GM12874 (cell line): ENCODE measurements around the gene FLAD1.

Source experiments
- TF ChIP-seq, protein P1 (sequence below): IDR thresholded peaks from 2 replicates; pipeline ENCODE4 v1.5.1; 2011; ENCODE audit warnings: low read depth, mild to moderate bottlenecking, control low read depth, low read length, moderate library complexity; ENCODE audit not compliant: insufficient read depth

The FLAD1 gene

DNA sequence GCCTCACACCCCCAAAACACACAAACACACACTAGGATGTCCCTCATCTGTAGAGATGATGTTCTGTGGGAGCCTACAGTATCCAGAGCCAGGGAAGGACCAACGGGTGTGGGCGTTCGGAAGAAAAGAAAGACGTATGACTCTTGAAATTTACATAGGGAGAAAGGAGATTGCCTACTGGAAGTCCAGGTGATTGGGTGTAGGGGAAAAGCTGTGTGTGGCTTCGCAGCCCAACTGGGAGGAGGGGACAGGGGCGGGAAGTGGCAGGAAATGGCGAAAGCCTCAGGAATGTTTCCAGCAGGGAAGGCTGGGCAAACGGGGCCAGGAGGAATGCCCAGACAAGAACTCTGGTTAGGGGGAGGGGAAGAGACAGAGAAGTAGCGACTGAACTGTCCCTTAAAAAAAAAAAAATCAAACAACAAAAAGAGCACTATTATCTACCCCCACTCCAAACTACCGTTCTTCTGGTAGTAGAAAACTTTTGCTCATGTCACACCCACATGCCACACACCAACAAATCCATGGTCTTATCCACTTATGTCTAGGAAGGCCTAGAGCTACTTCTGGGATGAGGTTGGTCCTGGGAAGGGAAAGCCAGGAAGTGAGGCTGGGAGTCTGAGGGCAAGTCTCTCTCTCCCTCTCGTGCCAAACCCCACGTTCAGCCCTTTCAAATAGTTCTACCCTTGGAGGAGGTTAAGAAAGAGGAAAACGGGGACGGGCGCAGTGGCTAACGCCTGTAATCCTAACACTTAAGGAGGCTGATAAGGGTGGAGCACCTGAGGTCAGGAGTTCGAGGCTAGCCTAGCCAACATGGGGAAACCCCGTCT, 10.4 kb upstream of the FLAD1 start:
- TF ChIP-seq, protein P1, sequence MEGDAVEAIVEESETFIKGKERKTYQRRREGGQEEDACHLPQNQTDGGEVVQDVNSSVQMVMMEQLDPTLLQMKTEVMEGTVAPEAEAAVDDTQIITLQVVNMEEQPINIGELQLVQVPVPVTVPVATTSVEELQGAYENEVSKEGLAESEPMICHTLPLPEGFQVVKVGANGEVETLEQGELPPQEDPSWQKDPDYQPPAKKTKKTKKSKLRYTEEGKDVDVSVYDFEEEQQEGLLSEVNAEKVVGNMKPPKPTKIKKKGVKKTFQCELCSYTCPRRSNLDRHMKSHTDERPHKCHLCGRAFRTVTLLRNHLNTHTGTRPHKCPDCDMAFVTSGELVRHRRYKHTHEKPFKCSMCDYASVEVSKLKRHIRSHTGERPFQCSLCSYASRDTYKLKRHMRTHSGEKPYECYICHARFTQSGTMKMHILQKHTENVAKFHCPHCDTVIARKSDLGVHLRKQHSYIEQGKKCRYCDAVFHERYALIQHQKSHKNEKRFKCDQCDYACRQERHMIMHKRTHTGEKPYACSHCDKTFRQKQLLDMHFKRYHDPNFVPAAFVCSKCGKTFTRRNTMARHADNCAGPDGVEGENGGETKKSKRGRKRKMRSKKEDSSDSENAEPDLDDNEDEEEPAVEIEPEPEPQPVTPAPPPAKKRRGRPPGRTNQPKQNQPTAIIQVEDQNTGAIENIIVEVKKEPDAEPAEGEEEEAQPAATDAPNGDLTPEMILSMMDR, result no peak

DNA sequence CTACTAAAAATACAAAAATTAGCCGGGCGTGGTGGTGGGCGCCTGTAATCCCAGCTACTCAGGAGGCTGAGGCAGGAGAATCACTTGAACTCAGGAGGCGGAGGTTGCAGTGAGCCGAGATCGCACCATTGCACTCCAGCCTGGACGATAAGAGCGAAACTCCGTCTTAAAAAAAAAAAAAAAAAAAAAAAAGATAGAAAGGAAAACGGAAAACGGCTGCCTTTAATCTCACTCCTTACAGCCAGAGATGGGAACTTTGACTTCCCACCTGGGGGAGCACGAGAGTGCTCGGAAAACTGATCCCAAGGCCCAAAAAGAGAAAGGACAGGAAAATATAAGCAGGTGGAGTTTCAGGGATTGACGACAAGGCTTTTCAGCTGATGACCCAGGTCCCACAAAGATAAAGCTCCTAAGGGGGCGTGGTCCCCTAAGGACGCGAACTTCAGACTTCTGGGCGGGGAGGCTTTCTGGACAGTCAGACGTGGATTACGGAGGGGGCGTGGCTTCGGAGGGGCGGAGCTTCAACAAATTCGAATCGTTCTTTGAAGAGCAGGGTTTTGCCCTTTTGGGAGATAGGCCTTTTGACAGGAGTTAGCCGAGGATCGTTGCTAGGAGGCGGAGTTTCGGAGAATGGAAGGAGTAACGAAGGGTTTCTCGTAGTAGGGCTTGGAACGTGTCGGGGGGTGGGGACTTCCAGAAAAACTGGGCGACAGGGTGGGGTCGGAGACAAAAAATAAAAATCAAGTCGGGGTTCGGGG, 9.6 kb upstream of the FLAD1 start:
- TF ChIP-seq, protein P1, result no peak

DNA sequence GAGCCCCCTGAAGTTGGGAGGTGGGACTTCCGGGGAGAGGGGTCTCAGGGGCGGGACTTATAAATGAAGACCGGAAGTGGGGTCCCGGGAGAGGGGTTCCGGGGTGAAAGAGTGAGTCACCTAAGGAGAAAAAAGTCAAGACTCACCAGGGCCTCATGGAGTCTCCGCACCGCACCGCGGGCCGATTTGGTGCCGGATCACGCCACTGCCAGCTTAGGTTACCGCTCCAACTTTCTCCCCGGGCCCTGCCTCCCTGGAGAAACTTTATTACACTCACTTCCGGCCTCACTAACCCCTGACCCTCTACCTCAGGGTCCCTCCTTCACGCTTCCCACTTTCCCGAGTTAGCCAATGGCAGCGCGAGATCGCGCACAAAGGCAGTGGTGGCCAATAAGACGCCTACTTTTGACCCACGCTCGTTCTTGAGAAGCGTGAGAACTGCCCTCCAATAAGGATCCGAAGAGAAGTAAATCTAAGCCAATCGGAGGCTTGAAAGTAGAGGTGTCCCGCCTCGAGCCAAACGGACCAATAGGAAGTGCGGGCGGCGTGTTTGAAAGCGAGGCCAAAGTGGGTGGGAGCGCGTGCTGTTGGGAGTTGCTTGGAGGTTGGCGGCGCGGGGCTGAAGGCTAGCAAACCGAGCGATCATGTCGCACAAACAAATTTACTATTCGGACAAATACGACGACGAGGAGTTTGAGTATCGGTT, 8.9 kb upstream of the FLAD1 start, which contains the start of gene CKS1B:
TSS of gene CKS1B (plus strand) at position 580 of the 706 bp plus-strand sequence. CDS start at position 645, 65 bp downstream.
- TF ChIP-seq, protein P1, result no peak

DNA sequence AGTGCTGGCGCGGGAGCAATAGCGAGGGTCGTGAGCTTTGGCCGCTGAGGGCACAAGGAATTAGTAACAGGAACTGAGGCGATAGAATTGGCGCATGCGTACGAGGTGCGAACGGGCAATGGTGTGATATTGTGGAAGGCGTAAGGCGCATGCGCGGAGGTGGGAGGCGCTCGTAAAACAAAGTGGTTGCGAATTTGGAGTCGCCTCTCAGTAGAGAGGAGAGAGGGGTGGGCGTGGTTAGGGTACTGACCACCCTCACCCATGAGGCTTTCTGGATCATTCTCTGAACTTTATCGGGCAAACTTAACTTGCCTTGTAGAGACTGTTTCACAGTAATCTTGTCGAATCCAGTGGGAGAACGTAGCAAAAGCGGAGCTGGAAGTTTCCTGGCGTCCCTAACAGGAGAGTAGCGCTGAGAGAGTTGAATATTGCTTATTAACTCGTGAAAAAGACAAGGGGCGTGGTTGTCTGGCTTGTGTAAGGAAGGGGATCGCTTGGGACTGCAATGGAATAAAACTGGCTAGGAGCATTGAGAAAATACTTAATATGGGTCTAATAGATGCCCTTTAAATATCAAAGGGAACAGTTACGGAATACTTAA, 8.2 kb upstream of the FLAD1 start:
- TF ChIP-seq, protein P1, result no peak

DNA sequence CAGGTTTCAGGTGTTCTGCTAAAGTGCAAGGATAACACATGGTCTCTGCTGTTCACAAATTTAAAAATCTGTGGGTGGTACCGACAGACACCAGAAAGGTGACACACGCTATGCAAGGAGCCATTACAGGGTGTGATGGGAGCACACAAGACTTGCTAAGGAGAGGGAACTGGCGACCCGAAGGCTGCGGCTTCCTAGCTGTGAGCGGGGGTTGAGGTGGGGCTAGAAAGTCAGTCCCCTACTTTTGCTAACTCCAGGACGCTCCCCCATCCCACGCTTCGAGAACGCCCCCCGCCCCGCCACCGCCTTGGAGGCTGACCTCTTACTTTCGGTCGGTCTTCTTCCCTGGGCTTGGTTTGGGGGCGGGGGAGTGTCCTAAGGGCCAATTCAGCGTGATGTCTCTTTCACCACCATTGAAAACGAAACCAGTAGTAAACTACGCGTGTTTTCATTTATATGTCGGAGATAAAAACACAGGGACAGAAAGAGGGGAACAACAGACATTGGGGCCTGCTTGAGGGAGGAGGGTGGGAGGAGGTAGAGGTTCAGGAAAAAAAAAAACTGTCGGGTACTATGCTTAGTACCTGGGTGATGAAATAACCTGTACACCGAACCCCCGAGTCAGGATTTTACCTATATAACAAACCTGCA, 7.6 kb upstream of the FLAD1 start:
- TF ChIP-seq, protein P1, result no peak

DNA sequence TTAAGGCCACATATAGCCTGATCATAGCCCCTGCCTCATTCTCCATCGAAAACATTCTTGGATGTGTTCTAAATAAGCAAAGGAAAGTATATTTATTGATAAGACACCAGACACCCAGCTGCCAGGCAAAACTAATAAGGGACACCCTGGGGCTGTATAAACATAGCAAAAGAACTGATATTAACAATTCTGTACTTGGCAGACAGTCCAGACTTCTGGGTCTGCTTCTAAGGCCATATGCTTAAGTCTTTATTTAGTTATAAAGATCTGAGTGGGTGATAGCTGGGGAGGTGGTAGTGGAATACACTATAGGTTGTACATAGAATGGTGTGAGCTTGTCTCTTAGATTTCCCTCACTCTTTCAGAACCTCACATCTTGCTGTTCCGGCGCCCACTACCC, 4.8 kb upstream of the FLAD1 start:
- TF ChIP-seq, protein P1, result no peak

DNA sequence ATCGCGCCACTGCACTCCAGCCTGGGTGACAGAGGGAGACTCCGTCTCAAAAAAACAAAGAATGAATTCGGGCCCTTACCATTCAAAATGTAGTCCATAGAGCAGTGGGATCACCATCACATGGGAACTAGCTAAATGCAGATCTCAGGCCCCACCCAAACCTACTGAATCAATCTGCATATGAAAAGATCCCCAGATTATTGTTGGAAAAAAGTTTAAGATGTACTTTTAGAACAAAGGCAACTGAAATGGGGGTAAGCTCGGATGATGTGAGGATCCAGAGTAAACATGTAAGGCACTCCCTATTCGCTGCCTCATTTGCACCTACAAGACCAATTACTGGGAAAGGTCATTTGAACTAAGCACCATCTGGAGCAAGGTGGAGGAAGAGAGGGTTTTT, 803 bp upstream of the FLAD1 start:
- TF ChIP-seq, protein P1, result no peak
